Caco-2 (cell line): Measurements from ENCODE around the gene ATP2C1. TPM values are rescaled to one million over a fixed set of nuclear protein-coding genes. Genes with fewer than 3 reads are reported as not detected.

Experiments used
- BruUV-seq: library from RNA; stranded (reverse); fragments of 400-500 nt; replicated peaks from 2 replicates; lab custom pipeline; 2021; lab: Mats Ljungman, UMichigan
- CTCF ChIA-PET: fragments of 300-600 bp; sonication (Branson Sonifier 250); formaldehyde crosslinking; loops from one replicate; lab custom pipeline; 2022; ENCODE audit warnings: antibody characterized with exemption; lab: Charles Lee
- POLR2A ChIA-PET: fragments of 300-600 bp; sonication (Branson Sonifier 250); formaldehyde crosslinking; loops from one replicate; lab custom pipeline; 2022; ENCODE audit warnings: antibody characterized with exemption; lab: Charles Lee
- DNase-seq, 2 experiments: peaks; one replicate each; pipeline versions ENCODE4 v3.0.0 to v3.0.0-alpha.2; 2020 to 2022
- H3K27me3 ChIP-seq: replicated peaks from 2 replicates; pipeline ENCODE4 v1.6.0; 2011; ENCODE audit warnings: low read length; ENCODE audit not compliant: control insufficient read depth, insufficient read depth
- H3K36me3 ChIP-seq: 2 replicates; pipeline ENCODE4 v1.5.1; 2011; ENCODE audit warnings: low read length; ENCODE audit not compliant: control insufficient read depth, insufficient read depth
- H3K4me1 ChIP-seq: fragments of 250-450 bp; sonication (Bioruptor Pico); 2 replicates; pipeline ENCODE4 v1.5.1; 2020; ENCODE audit warnings: mild to moderate bottlenecking
- H3K4me3 ChIP-seq: 2 replicates; pipeline ENCODE4 v1.5.1; 2011; ENCODE audit warnings: low read depth, mild to moderate bottlenecking, control low read depth, low read length
- H3K9me3 ChIP-seq: fragments of 250-450 bp; sonication (Bioruptor Pico); 2 replicates; pipeline ENCODE4 v1.5.1; 2020; ENCODE audit warnings: mild to moderate bottlenecking, moderate library complexity
- H3K27ac Mint-ChIP-seq: one replicate; pipeline ENCODE4 v1.8.0; 2022; ENCODE audit warnings: mixed read lengths; ENCODE audit not compliant: unreplicated experiment
- H3K27me3 Mint-ChIP-seq: one replicate; pipeline ENCODE4 v1.8.0; 2022; ENCODE audit warnings: mixed read lengths; ENCODE audit not compliant: insufficient read depth, unreplicated experiment
- H3K36me3 Mint-ChIP-seq: one replicate; pipeline ENCODE4 v1.8.0; 2022; ENCODE audit warnings: mild to moderate bottlenecking, mixed read lengths; ENCODE audit not compliant: insufficient read depth, unreplicated experiment
- H3K4me1 Mint-ChIP-seq: one replicate; pipeline ENCODE4 v1.8.0; 2022; ENCODE audit warnings: low read depth, mixed read lengths; ENCODE audit not compliant: unreplicated experiment
- H3K4me3 Mint-ChIP-seq: one replicate; pipeline ENCODE4 v1.8.0; 2022; ENCODE audit warnings: mild to moderate bottlenecking, moderate library complexity, mixed read lengths; ENCODE audit not compliant: unreplicated experiment
- H3K9me3 Mint-ChIP-seq: one replicate; pipeline ENCODE4 v1.8.0; 2022; ENCODE audit warnings: mixed read lengths; ENCODE audit not compliant: unreplicated experiment
- CTCF ChIP-seq, 2 experiments: fragments of 200-600 bp in 1 of 2; IDR thresholded peaks; 1 replicate in 1 of 2; 2 replicates in 1 of 2; pipeline versions ENCODE4 v1.5.1 to v1.8.0; 2011 to 2022; ENCODE audit warnings: antibody characterized with exemption in 1 of 2, control low read depth in 1 of 2, inconsistent platforms in 1 of 2, low read depth in 1 of 2, low read length in 1 of 2, mild to moderate bottlenecking in 1 of 2, moderate library complexity in 1 of 2; ENCODE audit not compliant: insufficient read depth in 1 of 2, severe bottlenecking in 1 of 2, unreplicated experiment in 1 of 2
- intact Hi-C: fragments of 100-400 bp; cut with micrococcal nuclease; formaldehyde crosslinking; loops from one replicate; pipeline ENCODE4 v1.10.0; 2022; ENCODE audit not compliant: unreplicated experiment
- total RNA-seq: library from RNA; stranded (reverse); gene quantifications from 2 replicates; pipeline ENCODE4 v1.2.3, GENCODE V29; 2022

ATP2C1 gene
- total RNA-seq, 1 experiment from 2014 or later, result 64.9 TPM

GRCh38 chr3:130992344-130992743 lies 98.5 kb downstream of the ATP2C1 start:
- Histone ChIP-seq H3K4me1 (no peaks in the 10 kb centered on the region), H3K9me3 (no peaks in the 10 kb centered on the region; the same call in 1 of the 2 replicates), H3K36me3 (0 out of 2 replicates have a peak, but pooled peaks cover 1% of the 10 kb centered on the region), H3K27me3 (no peaks in the 10 kb centered on the region), H3K4me3 (no peak overlapping the region)
- TF ChIP-seq CTCF (IDR thresholded peaks at IDR 0.05; ENCODE audit: insufficient read depth in 1 of 2, low read depth in 1 of 2, low read length in 1 of 2, severe bottlenecking in 1 of 2, unreplicated experiment in 1 of 2), result no peak
- peaks cover 18% of the 10 kb centered on the region for H3K36me3 Mint-ChIP-seq
- no peaks in the 10 kb centered on the region for H3K27me3 Mint-ChIP-seq
- no peaks in the 10 kb centered on the region for H3K4me1 Mint-ChIP-seq
- ChIA-PET POLR2A (no interaction called here), CTCF (no interaction called here)
- DNase-seq, result no peak
- H3K9me3 Mint-ChIP-seq, result no peaks in the 10 kb centered on the region
- no TSS peak for BruUV-seq
- intact Hi-C loops, result no loop called here
- no peak overlapping the region for H3K4me3 Mint-ChIP-seq
- H3K27ac Mint-ChIP-seq, result no peak overlapping the region

DNA sequence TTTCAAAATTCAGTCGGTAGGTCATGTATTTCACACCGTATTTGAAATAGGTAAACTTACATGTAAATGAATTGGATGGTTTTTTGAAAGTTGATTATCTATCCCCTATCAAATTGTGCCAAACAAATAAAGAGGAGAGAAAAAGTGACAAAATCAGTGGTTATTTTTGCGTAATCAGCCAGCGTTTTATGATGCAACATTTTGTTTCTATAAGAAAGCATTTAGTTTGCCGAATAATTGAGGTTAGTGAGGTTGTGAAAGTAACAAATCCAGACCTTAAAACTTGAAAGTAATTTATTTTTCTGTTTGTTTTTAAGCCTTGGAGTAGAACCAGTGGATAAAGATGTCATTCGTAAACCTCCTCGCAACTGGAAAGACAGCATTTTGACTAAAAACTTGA lies 103.4 kb downstream of the ATP2C1 start:
- no peaks in the 10 kb centered on the region for H3K9me3 Mint-ChIP-seq
- POLR2A ChIA-PET, result no interaction called here
- H3K36me3 Mint-ChIP-seq, result peaks cover 21% of the 10 kb centered on the region

DNA sequence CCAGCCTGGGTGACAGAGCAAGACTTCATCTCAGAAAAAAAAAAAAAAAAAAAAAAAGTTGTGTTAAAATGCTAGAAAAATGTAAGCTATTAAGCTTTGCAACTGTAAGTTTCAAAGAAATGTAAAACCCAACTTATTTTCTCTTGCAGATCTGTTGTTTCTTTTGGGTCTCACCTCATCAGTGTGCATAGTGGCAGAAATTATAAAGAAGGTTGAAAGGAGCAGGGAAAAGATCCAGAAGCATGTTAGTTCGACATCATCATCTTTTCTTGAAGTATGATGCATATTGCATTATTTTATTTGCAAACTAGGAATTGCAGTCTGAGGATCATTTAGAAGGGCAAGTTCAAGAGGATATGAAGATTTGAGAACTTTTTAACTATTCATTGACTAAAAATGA lies 107.2 kb downstream of the ATP2C1 start:
- peaks cover 31% of the 10 kb centered on the region for H3K36me3 Mint-ChIP-seq
- H3K9me3 Mint-ChIP-seq, result no peaks in the 10 kb centered on the region
- H3K27me3 ChIP-seq, result no peaks in the 10 kb centered on the region
- ChIA-PET CTCF (no interaction called here), POLR2A (no interaction called here)
- H3K27ac Mint-ChIP-seq, result no peak overlapping the region
- H3K27me3 Mint-ChIP-seq, result no peaks in the 10 kb centered on the region
- TF ChIP-seq CTCF (IDR thresholded peaks at IDR 0.05; ENCODE audit: insufficient read depth in 1 of 2, low read depth in 1 of 2, low read length in 1 of 2, severe bottlenecking in 1 of 2, unreplicated experiment in 1 of 2), result no peak
- no peaks in the 10 kb centered on the region for H3K4me1 ChIP-seq
- intact Hi-C loops, result no loop called here
- H3K4me3 ChIP-seq, result no peak overlapping the region
- no peak overlapping the region for H3K4me3 Mint-ChIP-seq
- H3K9me3 ChIP-seq, result no peaks in the 10 kb centered on the region
- BruUV-seq, result no TSS peak
- H3K36me3 ChIP-seq, result no peaks in the 10 kb centered on the region; the same call in 1 of the 2 replicates
- no peaks in the 10 kb centered on the region for H3K4me1 Mint-ChIP-seq
- no peak for DNase-seq

More for the DNA sequence above, 103.4 kb downstream of the ATP2C1 start:
- intact Hi-C loops, result no loop called here
- CTCF ChIA-PET, result no interaction called here
- no peaks in the 10 kb centered on the region for H3K9me3 ChIP-seq
- H3K4me3 ChIP-seq, result no peak overlapping the region
- H3K36me3 ChIP-seq, result no peaks in the 10 kb centered on the region
- Mint-ChIP-seq H3K27ac (no peak overlapping the region), H3K27me3 (no peaks in the 10 kb centered on the region), H3K4me3 (no peak overlapping the region), H3K4me1 (no peaks in the 10 kb centered on the region)
- H3K4me1 ChIP-seq, result no peaks in the 10 kb centered on the region
- H3K27me3 ChIP-seq, result no peaks in the 10 kb centered on the region
- TF ChIP-seq CTCF (IDR thresholded peaks at IDR 0.05; ENCODE audit: insufficient read depth in 1 of 2, low read depth in 1 of 2, low read length in 1 of 2, severe bottlenecking in 1 of 2, unreplicated experiment in 1 of 2), result no peak
- no TSS peak for BruUV-seq
- no peak for DNase-seq
